GM23338 (cell line): ENCODE results near the gene PROC. TPM values are rescaled to one million over a fixed set of nuclear protein-coding genes. Genes with fewer than 3 reads are reported as not detected.

ENCODE experiments used
- ATAC-seq: fragments of 200-7000 bp; cut with Tn5 transposase; 3 replicates; pipeline ENCODE4 v1.9.1; 2020
- DNase-seq: peaks from one replicate; pipeline ENCODE4 v3.0.0-alpha.2; 2015; ENCODE audit warnings: low spot score
- H2AFZ ChIP-seq: fragments of 200-600 bp; sonication (generic); 2 replicates; pipeline ENCODE4 v1.8.0; 2016; ENCODE audit warnings: antibody characterized with exemption, mild to moderate bottlenecking, moderate library complexity
- H3F3A ChIP-seq: fragments of 200-600 bp; sonication (generic); replicated peaks from 2 replicates; pipeline ENCODE4 v1.8.0; 2017; ENCODE audit warnings: antibody characterized with exemption, mixed run types, low read depth
- H3K27ac ChIP-seq: fragments of 200-600 bp; sonication (generic); 2 replicates; pipeline ENCODE4 v1.6.1; 2016; ENCODE audit warnings: low read depth
- H3K27me3 ChIP-seq: fragments of 200-600 bp; sonication (generic); 2 replicates; pipeline ENCODE4 v1.8.0; 2016; ENCODE audit warnings: mild to moderate bottlenecking, mixed run types, moderate library complexity; ENCODE audit not compliant: insufficient read depth
- H3K36me3 ChIP-seq: fragments of 200-600 bp; sonication (generic); 2 replicates; pipeline ENCODE4 v1.8.0; 2016; ENCODE audit warnings: mild to moderate bottlenecking; ENCODE audit not compliant: insufficient read depth
- H3K4me1 ChIP-seq: fragments of 200-600 bp; sonication (generic); 2 replicates; pipeline ENCODE4 v1.8.0; 2016; ENCODE audit warnings: mild to moderate bottlenecking, moderate library complexity; ENCODE audit not compliant: insufficient read depth
- H3K4me2 ChIP-seq: fragments of 200-600 bp; sonication (generic); 2 replicates; pipeline ENCODE4 v1.7.1; 2017; ENCODE audit warnings: mixed run types
- H3K4me3 ChIP-seq: fragments of 200-600 bp; sonication (generic); 2 replicates; pipeline ENCODE4 v1.6.1; 2016; ENCODE audit warnings: mixed run types
- H3K79me2 ChIP-seq: fragments of 200-600 bp; sonication (generic); replicated peaks from 2 replicates; pipeline ENCODE4 v1.8.0; 2017; ENCODE audit warnings: mild to moderate bottlenecking; ENCODE audit not compliant: insufficient read depth
- H3K9me2 ChIP-seq: fragments of 200-600 bp; sonication (generic); 2 replicates; pipeline ENCODE4 v1.8.0; 2017; ENCODE audit not compliant: insufficient read depth
- H4K20me1 ChIP-seq: fragments of 200-600 bp; sonication (generic); replicated peaks from 2 replicates; pipeline ENCODE4 v1.8.0; 2017; ENCODE audit warnings: mild to moderate bottlenecking; ENCODE audit not compliant: insufficient read depth
- H3K27ac Mint-ChIP-seq: 2 replicates; pipeline ENCODE4 v1.8.0; 2020; ENCODE audit warnings: inconsistent platforms, mild to moderate bottlenecking, moderate library complexity, mixed read lengths
- H3K27me3 Mint-ChIP-seq: 3 replicates; pipeline ENCODE4 v1.8.0; 2022; ENCODE audit warnings: low read depth, mild to moderate bottlenecking, moderate library complexity, mixed read lengths, inconsistent platforms; ENCODE audit not compliant: insufficient read depth, poor library complexity
- H3K36me3 Mint-ChIP-seq: 3 replicates; pipeline ENCODE4 v1.8.0; 2021; ENCODE audit warnings: low read depth, mild to moderate bottlenecking, inconsistent platforms, moderate library complexity, mixed read lengths
- H3K4me1 Mint-ChIP-seq: 3 replicates; pipeline ENCODE4 v1.8.0; 2020; ENCODE audit warnings: mild to moderate bottlenecking, inconsistent platforms, mixed read lengths
- H3K4me3 Mint-ChIP-seq: 3 replicates; pipeline ENCODE4 v1.8.0; 2021; ENCODE audit warnings: moderate library complexity, mild to moderate bottlenecking, inconsistent platforms, mixed read lengths
- H3K9me3 Mint-ChIP-seq: 3 replicates; pipeline ENCODE4 v1.8.0; 2020; ENCODE audit warnings: moderate library complexity, mild to moderate bottlenecking, inconsistent platforms, mixed read lengths
- CREB1 ChIP-seq: fragments of 250-450 bp; sonication (Bioruptor Pico); IDR thresholded peaks from 2 replicates; pipeline ENCODE4 v1.5.0; 2020; ENCODE audit warnings: low read depth, mild to moderate bottlenecking, moderate library complexity
- CTCF ChIP-seq, 2 experiments: fragments of 200-600 bp in 1 of 2; sonication (generic) in 1 of 2; conservative IDR thresholded peaks; 2 replicates each; pipeline versions ENCODE4 v1.5.1 to v1.6.1; 2016 to 2017; ENCODE audit warnings: antibody characterized with exemption in 2 of 2, low read depth in 2 of 2, mild to moderate bottlenecking in 2 of 2, moderate library complexity in 1 of 2
- JUNB ChIP-seq: IDR thresholded peaks from one replicate; pipeline ENCODE4 v1.6.1; 2016; ENCODE audit warnings: antibody characterized with exemption; ENCODE audit not compliant: unreplicated experiment
- polyA plus RNA-seq: library from polyadenylated mRNA; unstranded; fragments of >200 nt; fragmentation: Nextera tagmentation; extraction: Ambion mirVana; gene quantifications from 2 replicates; pipeline ENCODE4 v1.2.1, GENCODE V29; 2016
- total RNA-seq: library from RNA; depleted of rRNA; stranded (reverse); fragments of >200 nt; shearing (Covaris generic); gene quantifications from 2 replicates; pipeline ENCODE4 v1.2.3, GENCODE V29; 2014
- TF ChIP-seq, protein P1 (sequence below): fragments of 250-450 bp; sonication (Bioruptor Pico); IDR thresholded peaks from 2 replicates; pipeline ENCODE4 v1.5.0; 2020; ENCODE audit warnings: mild to moderate bottlenecking, moderate library complexity

PROC gene
- total and polyA plus RNA-seq, 2 experiments from 2014 or later: 1.7 to 2.4 TPM

DNA sequence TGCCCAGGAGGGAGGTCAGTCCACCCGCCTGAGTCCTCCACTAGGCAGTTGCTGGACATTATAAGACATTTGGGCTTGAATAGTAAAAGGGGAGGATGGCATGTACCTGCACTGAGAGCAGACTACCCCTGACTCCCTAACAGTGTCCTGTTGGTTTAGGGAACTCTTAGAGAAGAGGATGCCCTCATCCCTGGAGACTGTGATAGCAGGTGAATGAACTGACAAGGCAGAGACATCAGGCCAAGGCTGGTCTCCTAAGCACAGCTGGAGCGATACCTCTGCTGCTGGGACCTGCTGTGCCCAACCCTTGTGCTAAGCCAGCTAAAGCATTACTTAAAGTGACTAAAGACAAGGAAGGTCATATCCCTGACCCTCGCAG lies 34.8 kb downstream of the PROC start:
- ATAC-seq (no peak), DNase-seq (no peak)

More for the DNA sequence above, 34.8 kb downstream of the PROC start:
- peaks cover 33% of the 10 kb centered on the region for H3K4me1 ChIP-seq
- TF ChIP-seq, protein P1, sequence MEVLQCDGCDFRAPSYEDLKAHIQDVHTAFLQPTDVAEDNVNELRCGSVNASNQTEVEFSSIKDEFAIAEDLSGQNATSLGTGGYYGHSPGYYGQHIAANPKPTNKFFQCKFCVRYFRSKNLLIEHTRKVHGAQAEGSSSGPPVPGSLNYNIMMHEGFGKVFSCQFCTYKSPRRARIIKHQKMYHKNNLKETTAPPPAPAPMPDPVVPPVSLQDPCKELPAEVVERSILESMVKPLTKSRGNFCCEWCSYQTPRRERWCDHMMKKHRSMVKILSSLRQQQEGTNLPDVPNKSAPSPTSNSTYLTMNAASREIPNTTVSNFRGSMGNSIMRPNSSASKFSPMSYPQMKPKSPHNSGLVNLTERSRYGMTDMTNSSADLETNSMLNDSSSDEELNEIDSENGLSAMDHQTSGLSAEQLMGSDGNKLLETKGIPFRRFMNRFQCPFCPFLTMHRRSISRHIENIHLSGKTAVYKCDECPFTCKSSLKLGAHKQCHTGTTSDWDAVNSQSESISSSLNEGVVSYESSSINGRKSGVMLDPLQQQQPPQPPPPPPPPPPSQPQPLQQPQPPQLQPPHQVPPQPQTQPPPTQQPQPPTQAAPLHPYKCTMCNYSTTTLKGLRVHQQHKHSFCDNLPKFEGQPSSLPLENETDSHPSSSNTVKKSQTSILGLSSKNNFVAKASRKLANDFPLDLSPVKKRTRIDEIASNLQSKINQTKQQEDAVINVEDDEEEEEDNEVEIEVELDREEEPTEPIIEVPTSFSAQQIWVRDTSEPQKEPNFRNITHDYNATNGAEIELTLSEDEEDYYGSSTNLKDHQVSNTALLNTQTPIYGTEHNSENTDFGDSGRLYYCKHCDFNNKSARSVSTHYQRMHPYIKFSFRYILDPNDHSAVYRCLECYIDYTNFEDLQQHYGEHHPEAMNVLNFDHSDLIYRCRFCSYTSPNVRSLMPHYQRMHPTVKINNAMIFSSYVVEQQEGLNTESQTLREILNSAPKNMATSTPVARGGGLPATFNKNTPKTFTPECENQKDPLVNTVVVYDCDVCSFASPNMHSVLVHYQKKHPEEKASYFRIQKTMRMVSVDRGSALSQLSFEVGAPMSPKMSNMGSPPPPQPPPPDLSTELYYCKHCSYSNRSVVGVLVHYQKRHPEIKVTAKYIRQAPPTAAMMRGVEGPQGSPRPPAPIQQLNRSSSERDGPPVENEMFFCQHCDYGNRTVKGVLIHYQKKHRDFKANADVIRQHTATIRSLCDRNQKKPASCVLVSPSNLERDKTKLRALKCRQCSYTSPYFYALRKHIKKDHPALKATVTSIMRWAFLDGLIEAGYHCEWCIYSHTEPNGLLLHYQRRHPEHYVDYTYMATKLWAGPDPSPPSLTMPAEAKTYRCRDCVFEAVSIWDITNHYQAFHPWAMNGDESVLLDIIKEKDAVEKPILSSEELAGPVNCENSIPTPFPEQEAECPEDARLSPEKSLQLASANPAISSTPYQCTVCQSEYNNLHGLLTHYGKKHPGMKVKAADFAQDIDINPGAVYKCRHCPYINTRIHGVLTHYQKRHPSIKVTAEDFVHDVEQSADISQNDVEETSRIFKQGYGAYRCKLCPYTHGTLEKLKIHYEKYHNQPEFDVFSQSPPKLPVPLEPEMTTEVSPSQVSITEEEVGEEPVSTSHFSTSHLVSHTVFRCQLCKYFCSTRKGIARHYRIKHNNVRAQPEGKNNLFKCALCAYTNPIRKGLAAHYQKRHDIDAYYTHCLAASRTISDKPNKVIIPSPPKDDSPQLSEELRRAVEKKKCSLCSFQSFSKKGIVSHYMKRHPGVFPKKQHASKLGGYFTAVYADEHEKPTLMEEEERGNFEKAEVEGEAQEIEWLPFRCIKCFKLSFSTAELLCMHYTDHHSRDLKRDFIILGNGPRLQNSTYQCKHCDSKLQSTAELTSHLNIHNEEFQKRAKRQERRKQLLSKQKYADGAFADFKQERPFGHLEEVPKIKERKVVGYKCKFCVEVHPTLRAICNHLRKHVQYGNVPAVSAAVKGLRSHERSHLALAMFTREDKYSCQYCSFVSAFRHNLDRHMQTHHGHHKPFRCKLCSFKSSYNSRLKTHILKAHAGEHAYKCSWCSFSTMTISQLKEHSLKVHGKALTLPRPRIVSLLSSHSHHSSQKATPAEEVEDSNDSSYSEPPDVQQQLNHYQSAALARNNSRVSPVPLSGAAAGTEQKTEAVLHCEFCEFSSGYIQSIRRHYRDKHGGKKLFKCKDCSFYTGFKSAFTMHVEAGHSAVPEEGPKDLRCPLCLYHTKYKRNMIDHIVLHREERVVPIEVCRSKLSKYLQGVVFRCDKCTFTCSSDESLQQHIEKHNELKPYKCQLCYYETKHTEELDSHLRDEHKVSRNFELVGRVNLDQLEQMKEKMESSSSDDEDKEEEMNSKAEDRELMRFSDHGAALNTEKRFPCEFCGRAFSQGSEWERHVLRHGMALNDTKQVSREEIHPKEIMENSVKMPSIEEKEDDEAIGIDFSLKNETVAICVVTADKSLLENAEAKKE: no peak
- TF ChIP-seq CTCF (conservative IDR thresholded peaks at IDR 0.05; ENCODE audit: low read depth in 2 of 2): no peak
- TF ChIP-seq JUNB: no peak
- no peak for TF ChIP-seq CREB1 (CRISPR knock-in tag)
- peaks cover 7% of the 10 kb centered on the region; the same call in 1 of the 2 replicates for H3F3A ChIP-seq
- H3K36me3 ChIP-seq: no peaks in the 10 kb centered on the region
- no peaks in the 10 kb centered on the region for H3K79me2 ChIP-seq
- H3K9me2 ChIP-seq: no peaks in the 10 kb centered on the region
- Mint-ChIP-seq H3K27ac (no peak overlapping the region), H3K9me3 (no peaks in the 10 kb centered on the region), H3K4me1 (peaks cover 42% of the 10 kb centered on the region), H3K4me3 (no peak overlapping the region), H3K27me3 (peaks cover 5% of the 10 kb centered on the region), H3K36me3 (no peaks in the 10 kb centered on the region)
- no peak overlapping the region for H2AFZ ChIP-seq
- no peak overlapping the region for H3K27ac ChIP-seq
- no peaks in the 10 kb centered on the region for H4K20me1 ChIP-seq
- no peak overlapping the region for H3K4me3 ChIP-seq
- H3K4me2 ChIP-seq: no peak overlapping the region
- no peaks in the 10 kb centered on the region for H3K27me3 ChIP-seq
